Fibroblast of the conjunctiva (primary cell): Measurements from ENCODE around the gene ABCC12.
"Not testable (repeated sequence)": the region's sequence is repeated elsewhere in the genome, so short reads cannot be mapped to it uniquely, and the experiment has no call there.

Experiments
- DNase-seq: peaks from one replicate; pipeline ENCODE4 v3.0.0-alpha.2; 2010; ENCODE audit warnings: low read depth

ABCC12 gene

DNA sequence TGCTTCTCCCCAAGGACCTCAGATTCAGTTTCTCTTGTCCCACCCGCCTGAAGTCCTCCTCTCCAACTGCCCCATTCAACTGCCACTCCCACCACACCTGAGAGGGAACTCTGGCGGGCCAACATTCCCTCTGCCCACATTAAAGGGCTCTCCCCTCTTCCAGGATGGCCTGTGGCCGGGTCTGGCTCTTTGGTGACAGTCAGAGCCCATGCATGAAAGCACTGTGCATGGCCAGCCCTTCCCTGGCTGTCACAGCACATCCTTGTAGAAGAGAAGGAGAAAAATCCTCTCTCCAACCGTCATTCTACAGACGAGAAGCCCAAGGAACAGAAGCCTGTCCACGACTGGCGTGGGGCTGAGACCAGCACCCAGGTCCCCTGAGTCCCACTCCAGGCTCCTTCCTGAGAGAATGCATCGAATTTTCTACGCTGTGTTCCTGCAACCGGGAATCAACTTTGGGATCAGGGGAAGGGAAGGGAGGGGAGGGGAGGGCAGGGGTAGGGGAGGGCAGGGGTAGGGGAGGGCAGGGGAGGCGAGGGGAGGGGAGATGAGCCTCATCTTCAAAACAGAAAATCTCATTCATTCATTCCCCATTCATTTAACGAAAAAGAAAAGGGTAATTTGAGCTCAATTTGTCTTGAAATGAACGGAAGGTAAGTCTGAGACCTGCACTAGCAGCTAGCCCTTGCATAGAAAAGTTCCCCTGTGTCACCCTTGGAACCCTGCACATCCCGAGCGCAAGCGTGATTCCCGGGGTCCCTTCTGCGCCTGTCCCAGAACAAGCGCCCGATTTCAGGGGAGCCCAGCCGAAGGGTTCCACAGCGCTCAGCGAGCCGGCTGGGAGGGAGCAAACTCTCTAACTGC is at the start of gene ABCC12:
ABCC12 (minus strand) TSS at position 68 of the 864 bp plus-strand sequence. CDS start 9,569 bp downstream, outside the sequence.
- DNase-seq = no peak

DNA sequence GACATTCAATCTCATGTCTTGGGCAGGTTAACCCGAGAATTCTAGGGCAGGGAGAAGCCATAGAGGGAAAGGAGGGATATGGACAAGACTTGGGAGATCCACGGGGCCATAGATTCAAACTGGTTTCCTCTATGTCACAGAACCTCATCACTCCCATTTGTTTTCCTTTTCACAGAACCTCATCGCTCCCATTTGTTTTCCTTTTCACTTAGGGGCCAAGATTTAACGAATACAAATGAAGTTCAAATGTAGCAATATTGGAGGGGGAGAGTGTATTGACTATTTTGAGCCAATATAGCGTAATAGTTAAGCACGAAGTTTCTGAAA is 49.0 kb upstream of the ABCC12 start:
- no peak for DNase-seq

DNA sequence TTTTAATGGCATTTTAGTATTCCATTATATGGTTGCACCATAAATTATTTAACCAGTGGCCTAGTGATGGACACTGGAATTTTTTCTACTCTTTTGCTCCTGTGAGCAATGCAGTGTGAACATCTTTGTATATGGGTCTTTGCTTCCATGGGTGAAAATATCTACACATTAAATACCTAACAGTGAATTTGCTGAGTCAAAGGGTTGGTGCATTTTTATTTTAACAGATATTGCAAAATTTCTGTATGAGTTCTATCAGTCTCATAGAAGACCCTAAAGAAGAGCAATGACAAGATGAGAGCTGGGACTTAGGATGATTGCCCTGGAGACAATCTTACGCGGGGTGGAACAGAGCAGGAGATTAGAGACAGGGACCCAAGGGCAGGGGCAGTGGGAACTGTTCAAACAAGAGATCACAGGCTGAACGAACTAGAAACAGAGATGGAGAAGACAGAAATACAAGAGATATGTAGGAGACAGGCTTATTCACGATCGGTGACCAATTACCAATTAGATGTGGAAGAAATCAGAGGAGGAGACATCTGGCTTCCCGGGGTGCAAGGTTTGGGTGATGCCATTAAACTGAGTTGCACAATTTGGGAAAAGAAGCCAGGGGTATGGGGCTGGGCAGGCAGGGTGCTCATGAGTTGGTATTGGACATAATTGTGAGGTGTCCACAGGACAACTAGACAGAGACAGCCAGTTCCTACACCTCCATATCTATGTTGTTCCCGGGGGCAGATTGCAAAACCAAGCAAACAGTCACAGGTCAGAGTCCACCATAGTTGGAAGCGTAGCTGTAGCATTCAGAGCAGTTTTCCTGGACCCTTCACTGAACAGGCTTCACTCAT is 48.4 kb upstream of the ABCC12 start:
- DNase-seq = no peak

DNA sequence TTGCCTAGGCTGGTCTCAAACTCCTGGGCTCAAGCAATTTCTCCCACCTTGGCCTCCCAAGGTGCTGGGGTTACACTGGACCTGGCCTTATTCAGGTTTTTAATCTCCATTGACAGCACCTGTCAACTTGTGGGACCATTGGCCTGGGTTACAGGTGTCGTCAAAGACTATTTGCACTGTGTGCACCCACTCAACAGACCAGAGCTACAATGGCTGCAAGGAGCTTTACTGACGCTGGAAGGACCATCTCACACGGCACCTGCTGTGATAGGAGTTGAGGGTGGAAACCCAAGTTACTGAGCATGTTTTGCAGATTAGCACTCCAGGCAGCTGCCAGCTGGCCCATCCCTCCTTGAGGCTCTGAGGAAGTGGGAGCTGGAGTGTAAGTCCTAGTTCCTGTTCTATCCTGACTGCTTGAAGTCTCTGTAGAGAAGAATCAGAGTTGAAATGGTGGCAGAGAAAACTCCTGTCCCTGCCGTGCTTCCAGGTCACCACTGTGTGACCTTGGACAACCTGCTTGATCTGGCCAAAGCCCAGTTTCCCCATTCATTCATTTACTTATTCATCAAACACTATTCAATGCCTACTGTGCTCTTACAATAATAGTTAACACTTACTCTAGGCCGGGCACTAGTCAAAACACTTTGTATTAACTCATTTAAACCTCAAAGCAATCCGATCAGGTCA is 45.9 kb upstream of the ABCC12 start:
- no peak for DNase-seq

DNA sequence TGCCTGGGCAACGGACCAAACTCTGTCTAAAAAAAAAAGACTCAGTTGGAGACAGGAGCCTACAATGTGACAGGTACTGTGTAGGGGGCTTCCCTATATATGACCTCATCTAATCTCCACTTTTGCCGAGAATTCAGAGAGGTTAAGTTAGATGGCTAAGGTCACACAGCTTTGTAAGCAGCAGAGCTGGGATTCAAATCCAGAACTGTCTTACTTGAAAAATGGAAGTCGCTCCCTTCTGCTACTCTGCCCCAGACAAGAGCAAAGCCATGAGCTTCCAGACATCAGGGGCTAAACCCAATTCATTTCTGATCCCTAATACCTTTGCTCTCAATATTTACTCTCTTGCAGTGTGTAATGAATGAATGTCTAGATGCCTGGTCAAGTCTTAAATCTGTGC is 41.5 kb upstream of the ABCC12 start:
- no peak for DNase-seq

- peak; percentile 6 for DNase-seq
These were observed 39.2 kb upstream of the ABCC12 start for GRCh38 chr16:48194828-48195556.

DNA sequence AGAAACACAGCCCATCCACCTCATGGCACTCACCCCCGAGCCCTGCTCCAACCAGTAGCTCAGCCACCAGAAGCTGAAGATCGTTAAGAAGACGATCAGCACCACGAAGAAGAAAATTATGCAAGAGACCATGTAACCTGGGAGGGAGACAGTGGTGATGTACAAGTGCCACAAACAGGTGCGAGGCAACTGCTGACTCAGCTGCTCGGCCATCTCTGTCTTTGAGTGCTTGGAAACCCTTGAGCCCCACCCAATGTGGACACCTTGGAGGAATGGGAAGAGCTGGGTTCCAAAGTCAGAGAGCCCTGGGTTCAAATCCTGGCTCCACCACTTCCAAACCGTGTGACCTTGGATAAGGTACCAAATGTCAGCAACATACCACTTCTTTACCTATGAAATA is 38.1 kb upstream of the ABCC12 start:
- no peak for DNase-seq

DNA sequence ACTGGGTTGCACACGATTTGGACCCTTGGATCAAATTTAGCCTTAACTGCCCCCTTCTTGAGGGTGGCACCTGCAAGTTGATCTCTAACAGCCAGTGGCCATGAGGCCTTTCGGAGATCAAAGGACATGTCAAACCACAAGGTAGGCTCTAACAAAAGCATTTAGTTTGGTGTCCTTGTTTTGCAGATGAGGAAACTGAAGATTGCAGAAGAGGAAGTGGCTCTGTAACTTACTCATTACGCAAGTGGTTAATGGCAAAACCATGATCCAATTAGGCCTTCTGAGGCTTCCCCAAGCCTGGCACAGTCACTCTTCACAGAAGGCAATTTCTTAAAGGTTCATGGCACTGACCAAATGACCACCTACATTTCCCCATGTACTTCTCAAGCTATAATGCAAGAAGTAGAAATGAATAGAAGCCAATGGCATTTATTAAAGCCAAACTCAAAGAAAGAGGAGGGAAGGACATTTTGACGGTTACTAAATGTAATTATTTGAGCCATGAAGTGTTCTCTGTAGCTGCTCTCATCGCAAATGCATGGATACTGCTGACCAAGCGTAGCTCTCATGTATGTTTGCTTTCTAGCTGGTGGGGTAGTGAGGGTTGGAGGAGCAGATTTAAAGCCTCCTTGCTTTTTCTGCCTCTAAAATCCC is 32.8 kb upstream of the ABCC12 start:
- no peak for DNase-seq

DNA sequence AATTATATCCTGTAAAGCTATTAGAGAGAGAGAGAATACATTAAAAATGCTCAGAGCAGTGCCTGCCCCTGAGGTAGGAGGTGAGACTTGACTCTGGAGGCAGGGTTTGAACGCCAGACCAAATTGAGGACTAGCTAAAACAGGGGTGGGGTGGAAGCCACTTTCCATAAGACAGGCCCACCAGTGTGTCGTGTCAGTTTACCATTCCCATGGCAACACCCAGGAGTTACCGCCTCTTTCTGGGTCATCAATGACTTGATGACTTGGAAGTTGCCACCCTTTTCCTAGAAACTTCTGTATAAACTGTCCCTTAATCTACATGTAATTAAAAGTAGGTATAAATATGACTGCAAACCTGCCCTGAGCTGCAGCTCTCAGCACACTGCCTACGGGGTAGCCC is 32.0 kb upstream of the ABCC12 start:
- DNase-seq = no peak

GRCh38 chr16:48184681-48185080 is 28.9 kb upstream of the ABCC12 start:
- DNase-seq = no peak

DNA sequence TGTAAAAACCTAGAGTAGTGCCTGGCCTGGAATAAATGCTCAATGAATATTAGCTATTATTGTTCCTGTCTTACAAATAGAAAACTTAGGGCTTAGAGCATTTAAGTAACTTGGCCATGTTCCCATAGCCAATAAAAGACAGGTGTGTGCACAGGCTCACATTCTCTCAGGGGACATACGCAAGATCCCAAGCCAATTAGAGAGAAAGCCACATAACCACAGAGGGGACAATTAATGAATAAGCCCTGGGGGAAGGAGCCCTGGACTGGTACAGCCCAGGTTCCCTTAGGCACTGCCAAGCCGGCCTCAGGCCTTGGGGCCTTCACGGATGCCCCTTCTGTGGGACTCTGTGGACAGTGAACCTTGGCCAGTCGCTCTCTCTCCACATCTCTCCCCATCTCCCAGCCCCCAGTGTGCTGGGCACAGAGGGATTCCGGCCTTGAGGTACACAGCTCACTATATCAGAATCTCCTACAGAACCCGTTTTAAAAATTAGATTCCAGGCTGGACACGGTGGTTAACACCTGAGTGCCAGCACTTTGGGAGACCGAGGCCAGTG is 27.3 kb upstream of the ABCC12 start:
- no peak for DNase-seq

GRCh38 chr16:48181746-48182520 is 26.1 kb upstream of the ABCC12 start:
- DNase-seq = not testable (repeated sequence)

DNA sequence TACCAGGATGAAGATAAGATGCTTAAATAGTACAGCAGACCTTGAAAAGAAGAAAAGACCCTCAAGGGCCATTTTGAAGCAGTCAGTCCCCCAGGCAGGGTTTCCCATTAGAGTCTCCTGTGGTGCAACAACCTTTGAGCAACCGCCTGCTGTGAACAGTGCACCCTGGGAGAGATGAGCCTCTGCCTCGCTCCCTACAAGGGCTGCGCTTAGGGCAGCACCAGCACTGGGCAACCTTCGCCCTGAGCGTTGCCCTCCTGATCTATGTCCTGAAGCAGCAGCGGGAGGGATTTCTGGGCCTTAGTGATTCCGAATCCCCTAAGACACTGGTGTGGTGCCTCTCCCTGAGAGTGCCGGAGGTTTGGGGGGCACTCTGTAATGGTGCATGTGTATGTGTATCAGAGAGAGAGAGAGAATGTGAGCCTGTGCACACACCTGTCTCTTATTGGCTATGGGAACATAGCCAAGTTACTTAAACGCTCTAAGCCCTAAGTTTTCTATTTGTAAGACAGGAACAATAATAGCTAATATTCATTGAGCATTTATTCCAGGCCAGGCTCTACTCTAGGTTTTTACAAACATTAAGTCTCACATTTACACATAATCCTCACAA is 25.2 kb upstream of the ABCC12 start:
- no peak for DNase-seq

DNA sequence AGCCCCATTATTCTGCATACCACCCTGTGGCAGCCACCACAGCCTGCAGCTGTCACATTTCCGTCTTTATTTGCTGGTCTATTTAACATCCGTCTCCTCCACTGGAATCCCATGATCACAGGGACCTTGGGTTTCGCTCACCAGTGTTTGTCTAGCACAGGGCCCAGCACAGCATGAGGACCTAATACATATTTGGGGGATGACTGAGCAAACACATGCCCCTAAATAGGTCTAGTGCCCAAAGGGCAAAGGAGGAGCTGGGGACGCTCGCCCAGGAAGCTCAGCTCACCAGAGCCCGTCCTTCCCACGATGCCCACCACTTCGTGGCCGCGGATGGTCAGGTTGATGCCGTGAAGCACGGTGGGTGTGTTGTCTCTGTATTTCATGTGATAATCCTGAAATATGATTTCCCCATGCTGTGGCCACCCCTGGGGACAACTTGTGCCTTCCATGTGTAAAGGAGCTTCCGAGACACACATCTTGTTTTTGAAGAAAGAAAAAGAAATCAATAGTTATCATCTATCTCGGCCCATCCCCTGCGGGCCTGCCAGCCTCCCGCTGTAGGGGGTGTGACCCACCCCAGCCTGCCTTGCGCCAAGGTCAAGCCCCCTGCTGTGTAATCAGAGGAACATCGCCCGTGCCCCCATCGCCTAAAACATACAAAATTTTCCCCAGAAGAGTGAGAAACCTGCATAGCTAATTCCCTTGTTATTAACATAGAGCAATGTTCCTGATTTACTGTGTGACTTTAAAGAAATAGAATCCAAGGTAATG is 21.0 kb upstream of the ABCC12 start:
- DNase-seq = no peak

DNA sequence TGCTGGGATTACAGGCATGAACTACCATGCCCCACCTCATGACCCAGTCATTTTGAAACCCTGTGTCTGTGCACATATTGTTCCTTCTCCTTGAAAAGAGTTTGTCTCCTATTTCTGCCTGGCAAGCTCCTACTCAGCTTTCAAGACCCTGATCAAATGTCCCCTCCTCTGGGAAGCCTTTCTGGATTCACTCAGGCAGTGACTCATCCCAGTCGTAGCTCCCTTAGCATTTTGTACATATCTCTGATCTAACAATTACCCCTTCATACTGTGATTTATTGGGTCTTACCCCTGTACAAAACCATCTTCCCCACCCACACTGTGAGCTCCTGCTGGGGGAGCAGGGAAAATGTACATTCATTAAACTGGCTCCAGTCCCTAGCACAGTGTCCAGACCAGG is 18.1 kb upstream of the ABCC12 start:
- no peak for DNase-seq

GRCh38 chr16:48172682-48173081 is 16.9 kb upstream of the ABCC12 start:
- DNase-seq = no peak

DNA sequence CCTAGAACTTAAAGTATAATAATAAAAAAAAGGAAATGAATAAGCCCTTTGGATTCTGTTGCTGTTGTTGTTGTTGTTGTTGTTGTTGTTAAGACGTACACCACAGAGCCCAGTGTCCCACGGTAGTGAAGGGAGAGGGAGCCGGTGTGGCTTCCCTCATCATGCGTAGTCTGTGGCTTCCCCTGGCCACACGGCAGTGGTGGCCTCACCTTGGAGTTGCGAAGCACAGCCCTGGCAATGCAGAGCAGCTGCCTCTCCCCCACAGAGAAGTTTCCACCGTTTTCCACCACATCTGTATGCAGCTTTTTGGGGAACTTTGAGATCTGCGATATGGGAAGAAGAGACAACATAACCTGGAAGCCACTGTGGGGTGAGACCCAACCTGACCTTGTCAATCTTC is 14.1 kb upstream of the ABCC12 start:
- no peak for DNase-seq

DNA sequence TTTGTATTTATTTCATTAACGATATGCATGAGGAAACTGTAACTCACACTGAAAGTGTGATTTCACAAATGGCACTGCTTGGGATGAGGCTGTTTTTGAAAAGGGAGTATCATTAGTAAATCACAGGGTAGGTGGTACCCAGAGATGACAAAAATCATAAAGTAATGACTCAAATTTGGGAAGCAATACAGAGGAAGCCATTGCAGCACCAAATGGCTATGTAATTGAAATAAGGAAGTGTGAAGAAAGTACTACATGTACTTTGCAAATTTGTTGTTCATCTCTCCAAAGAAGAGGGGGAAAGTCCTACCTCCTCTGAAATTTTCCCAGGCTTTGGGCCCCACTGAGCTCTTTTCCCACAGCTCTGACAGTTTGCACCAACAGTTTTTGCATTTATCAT is 12.3 kb upstream of the ABCC12 start:
- no peak for DNase-seq

DNA sequence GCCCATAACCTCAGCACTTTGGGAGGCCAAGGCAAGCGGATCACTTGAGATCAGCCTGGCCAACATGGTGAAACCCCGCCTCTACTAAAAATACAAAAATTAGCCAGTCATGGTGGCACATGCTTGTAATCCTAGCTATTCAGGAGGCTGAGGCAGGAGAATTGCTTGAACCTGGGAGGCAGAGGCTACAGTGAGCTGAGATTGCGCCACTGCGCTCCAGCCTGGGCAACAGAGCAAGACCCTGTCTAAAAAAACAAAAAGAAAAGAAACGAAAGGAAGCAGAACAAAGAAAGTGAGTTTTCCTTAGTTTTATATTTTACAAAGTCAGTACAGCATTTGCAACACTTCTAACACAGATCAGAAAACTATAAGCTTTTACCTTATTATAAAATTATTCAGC is 10.8 kb upstream of the ABCC12 start:
- DNase-seq = not testable (repeated sequence)
